ENCODE results near the gene CYLD. TPM values are rescaled to one million over a fixed set of nuclear protein-coding genes. Genes with fewer than 3 reads are reported as not detected.

CYLD gene
- total and polyA plus RNA-seq, 8 donors, result 6.2 to 30.3 (median 16.7) TPM

DNA sequence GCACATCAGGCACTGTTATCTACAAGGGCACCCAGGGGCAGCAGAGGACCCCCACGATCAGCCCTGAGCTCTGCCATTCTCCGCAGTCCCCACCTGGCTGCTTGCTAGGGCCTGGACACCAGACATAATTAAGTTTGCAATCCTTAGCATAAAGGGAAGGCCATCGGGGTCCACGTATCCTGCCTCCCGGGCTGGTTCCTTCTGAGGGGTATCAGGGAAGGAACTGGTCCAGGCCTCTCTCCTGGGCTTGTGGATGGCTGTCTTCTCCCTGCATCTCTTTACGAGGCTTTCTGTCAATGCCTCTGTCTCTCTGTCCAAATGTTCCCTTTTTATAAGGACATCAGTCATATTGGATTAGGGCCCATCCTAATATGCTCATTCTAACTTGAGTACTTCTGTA, 77.8 kb downstream of the CYLD start:
- no peak for FAIRE-seq
- 83 to 90% methylated on average over 6 of the region's 6 CpGs for WGBS, 2 donors
- no peak for DNase-seq
- Histone ChIP-seq H3K4me3 (no peak overlapping the region), H3K4me1 (no peaks in the 10 kb centered on the region), H3K9me3 (no peaks in the 10 kb centered on the region), H3K36me3 (no peaks in the 10 kb centered on the region), H3K27ac (no peak overlapping the region), H3K27me3 (no peaks in the 10 kb centered on the region)
- ATAC-seq, result no peak
- TF ChIP-seq, protein P1, sequence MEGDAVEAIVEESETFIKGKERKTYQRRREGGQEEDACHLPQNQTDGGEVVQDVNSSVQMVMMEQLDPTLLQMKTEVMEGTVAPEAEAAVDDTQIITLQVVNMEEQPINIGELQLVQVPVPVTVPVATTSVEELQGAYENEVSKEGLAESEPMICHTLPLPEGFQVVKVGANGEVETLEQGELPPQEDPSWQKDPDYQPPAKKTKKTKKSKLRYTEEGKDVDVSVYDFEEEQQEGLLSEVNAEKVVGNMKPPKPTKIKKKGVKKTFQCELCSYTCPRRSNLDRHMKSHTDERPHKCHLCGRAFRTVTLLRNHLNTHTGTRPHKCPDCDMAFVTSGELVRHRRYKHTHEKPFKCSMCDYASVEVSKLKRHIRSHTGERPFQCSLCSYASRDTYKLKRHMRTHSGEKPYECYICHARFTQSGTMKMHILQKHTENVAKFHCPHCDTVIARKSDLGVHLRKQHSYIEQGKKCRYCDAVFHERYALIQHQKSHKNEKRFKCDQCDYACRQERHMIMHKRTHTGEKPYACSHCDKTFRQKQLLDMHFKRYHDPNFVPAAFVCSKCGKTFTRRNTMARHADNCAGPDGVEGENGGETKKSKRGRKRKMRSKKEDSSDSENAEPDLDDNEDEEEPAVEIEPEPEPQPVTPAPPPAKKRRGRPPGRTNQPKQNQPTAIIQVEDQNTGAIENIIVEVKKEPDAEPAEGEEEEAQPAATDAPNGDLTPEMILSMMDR (IDR thresholded peaks at IDR 0.05), result no peak
- intact Hi-C loops (cut with DNase I), result no loop called here

DNA sequence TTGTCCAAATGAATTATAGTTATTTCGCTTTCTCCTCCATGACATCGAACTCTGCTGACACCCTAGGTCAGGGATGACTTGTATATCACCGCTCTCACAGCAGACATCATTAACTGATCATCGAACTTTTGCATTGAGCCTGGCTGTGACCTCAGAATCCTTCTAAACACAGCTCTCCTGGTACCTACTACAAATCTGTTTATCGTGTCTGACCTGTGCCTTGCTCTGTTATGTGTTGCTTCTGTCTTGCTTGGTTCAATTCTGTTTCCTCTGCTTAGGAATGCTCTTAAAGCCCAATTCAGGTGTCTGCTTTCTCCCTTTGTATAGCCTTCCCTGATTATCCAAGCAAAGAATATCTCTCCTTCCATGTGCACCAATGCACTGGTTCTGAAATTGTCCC, 78.3 kb downstream of the CYLD start:
- Histone ChIP-seq H3K27ac (no peak overlapping the region), H3K9me3 (no peaks in the 10 kb centered on the region), H3K27me3 (no peaks in the 10 kb centered on the region), H3K4me1 (no peaks in the 10 kb centered on the region), H3K36me3 (no peaks in the 10 kb centered on the region), H3K4me3 (no peak overlapping the region)
- no peak for FAIRE-seq
- intact Hi-C loops (cut with DNase I), result no loop called here
- 91 to 92% methylated on average over 5 of the region's 5 CpGs for WGBS, 2 donors
- ATAC-seq, result no peak
- TF ChIP-seq, protein P1 (IDR thresholded peaks at IDR 0.05), result no peak
- no peak for DNase-seq

DNA sequence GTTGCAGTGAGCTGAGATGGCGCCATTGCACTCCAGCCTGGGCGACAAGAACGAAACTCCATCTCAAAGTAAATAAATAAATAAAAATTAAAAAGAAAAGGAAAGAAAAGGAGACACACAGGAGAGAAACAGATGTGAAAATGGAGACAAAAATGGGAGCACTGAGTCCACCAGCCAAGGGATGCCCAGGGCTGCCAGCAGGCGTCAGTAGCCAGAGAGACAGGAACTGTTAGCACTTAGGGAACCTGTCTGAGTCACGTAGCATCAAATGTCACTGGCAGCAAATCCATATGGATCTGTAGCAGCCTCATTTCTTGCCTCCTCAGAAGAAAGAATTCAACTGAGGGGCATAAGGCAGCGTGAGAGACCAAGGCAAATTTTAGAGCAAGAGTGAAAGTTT, 79.7 kb downstream of the CYLD start:
- Histone ChIP-seq H3K27ac (no peak overlapping the region), H3K27me3 (no peaks in the 10 kb centered on the region), H3K4me3 (no peak overlapping the region), H3K9me3 (no peaks in the 10 kb centered on the region), H3K36me3 (no peaks in the 10 kb centered on the region), H3K4me1 (no peaks in the 10 kb centered on the region)
- intact Hi-C loops (cut with DNase I), result no loop called here
- WGBS, 2 donors, result 87 to 90% methylated on average over 6 of the region's 6 CpGs
- ATAC-seq (no peak), DNase-seq (no peak), FAIRE-seq (no peak)
- TF ChIP-seq, protein P1 (IDR thresholded peaks at IDR 0.05), result no peak

DNA sequence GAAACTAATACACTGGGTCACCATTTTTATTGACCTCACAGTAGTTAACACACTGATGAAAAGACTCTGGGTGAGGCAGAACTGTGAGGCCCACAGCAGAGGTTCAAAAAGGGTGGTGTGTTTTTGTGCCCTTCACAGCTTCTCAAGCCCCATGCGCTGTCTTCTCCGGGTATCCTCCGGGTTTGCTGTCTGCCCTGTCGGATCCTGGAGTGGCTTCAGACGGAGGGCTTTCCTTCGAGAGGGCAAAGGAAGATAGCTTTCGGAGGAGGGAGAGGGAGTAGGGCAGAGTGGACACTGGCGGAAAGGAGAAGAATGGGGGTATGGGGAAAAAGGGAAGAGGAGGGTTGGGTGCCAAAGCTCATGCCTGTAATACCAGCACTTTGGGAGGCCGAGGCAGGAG, 80.8 kb downstream of the CYLD start:
- DNase-seq, result no peak
- Histone ChIP-seq H3K27ac (no peak overlapping the region), H3K36me3 (no peaks in the 10 kb centered on the region), H3K9me3 (no peaks in the 10 kb centered on the region), H3K4me3 (no peak overlapping the region), H3K27me3 (no peaks in the 10 kb centered on the region), H3K4me1 (no peaks in the 10 kb centered on the region)
- 80 to 82% methylated on average over 9 of the region's 9 CpGs for WGBS, 2 donors
- FAIRE-seq, result no peak
- TF ChIP-seq, protein P1 (IDR thresholded peaks at IDR 0.05), result no peak
- intact Hi-C loops (cut with DNase I), result no loop called here
- no peak for ATAC-seq

DNA sequence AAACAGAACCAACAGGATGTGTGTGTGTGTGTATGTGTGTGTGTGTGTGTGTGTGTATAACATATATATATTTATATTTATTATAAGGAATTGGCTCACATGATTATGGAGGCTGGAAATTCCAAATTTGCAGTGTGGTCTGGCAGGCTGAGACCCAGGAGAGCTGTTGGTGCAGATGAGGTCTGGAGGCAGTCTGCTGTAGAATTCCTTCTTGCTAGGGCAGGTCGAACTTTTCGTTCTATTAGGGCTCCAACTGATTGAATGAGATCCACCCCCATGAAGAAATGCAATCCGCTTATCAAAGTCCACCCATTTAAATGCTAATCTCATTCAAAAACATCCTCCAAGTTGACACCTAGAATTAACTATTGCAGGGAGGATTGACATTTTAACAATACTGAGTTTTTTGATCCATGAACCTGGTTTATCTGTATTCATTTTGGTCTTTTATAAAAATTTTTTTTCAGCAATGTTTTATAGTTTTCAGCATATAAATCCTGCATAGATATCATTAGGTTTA, 85.0 kb downstream of the CYLD start:
- no peak for FAIRE-seq

More for the DNA sequence above, 85.0 kb downstream of the CYLD start:
- TF ChIP-seq, protein P1 (IDR thresholded peaks at IDR 0.05), result no peak
- ATAC-seq, result no peak
- no peaks in the 10 kb centered on the region for H3K36me3 ChIP-seq
- H3K27me3 ChIP-seq, result no peaks in the 10 kb centered on the region
- no peak overlapping the region for H3K4me3 ChIP-seq
- H3K4me1 ChIP-seq, result no peaks in the 10 kb centered on the region
- 76 to 85% methylated on average over 3 of the region's 3 CpGs for WGBS, 2 donors
- intact Hi-C loops (cut with DNase I), result no loop called here
- H3K27ac ChIP-seq, result no peak overlapping the region
- DNase-seq, result no peak
- no peaks in the 10 kb centered on the region for H3K9me3 ChIP-seq
